Activated naive CD8-positive, alpha-beta T cell treated with anti-CD3 and anti-CD28 coated beads, Interleukin-2, amount 50 U/mL, for 24 hours (primary cell): Measurements from ENCODE around the gene CNNM2.
A peak's percentile ranks its signal among the peaks of the same experiment; 100 is the strongest.

Experiments
- ATAC-seq: fragments of 150-1000 bp; cut with Tn5 transposase; one replicate; pipeline ENCODE4 v1.10.0; 2021
- DNase-seq: peaks from one replicate; pipeline ENCODE4 v3.0.0; 2021
- H3K27ac Mint-ChIP-seq: one replicate; pipeline ENCODE4 v1.8.0; 2021; ENCODE audit warnings: mild to moderate bottlenecking, mixed read lengths
- H3K27me3 Mint-ChIP-seq: one replicate; pipeline ENCODE4 v1.8.0; 2021; ENCODE audit warnings: mixed read lengths
- H3K36me3 Mint-ChIP-seq: one replicate; pipeline ENCODE4 v1.8.0; 2021; ENCODE audit warnings: low read depth, mixed read lengths
- H3K4me1 Mint-ChIP-seq: one replicate; pipeline ENCODE4 v1.8.0; 2021; ENCODE audit warnings: mixed read lengths
- H3K4me3 Mint-ChIP-seq: one replicate; pipeline ENCODE4 v1.8.0; 2021; ENCODE audit warnings: mild to moderate bottlenecking, moderate library complexity, mixed read lengths
- H3K9me3 Mint-ChIP-seq: one replicate; pipeline ENCODE4 v1.8.0; 2021; ENCODE audit warnings: mixed read lengths

Gene CNNM2

GRCh38 chr10:103078309-103078615, 160.2 kb downstream of the CNNM2 start:
- no peak overlapping the region for H3K4me3 Mint-ChIP-seq
- ATAC-seq: no peak
- no peaks in the 10 kb centered on the region for H3K9me3 Mint-ChIP-seq
- no peak for DNase-seq
- no peaks in the 10 kb centered on the region for H3K4me1 Mint-ChIP-seq
- peak overlapping the region; percentile 17 for H3K27ac Mint-ChIP-seq
- H3K27me3 Mint-ChIP-seq: no peaks in the 10 kb centered on the region
- peaks cover 9% of the 10 kb centered on the region for H3K36me3 Mint-ChIP-seq

- Mint-ChIP-seq H3K36me3 (peaks cover 9% of the 10 kb centered on the region), H3K27me3 (no peaks in the 10 kb centered on the region), H3K4me3 (no peak overlapping the region), H3K27ac (peak overlapping the region; percentile 17), H3K9me3 (no peaks in the 10 kb centered on the region), H3K4me1 (no peaks in the 10 kb centered on the region)
- no peak for ATAC-seq
- no peak for DNase-seq
Measured at GRCh38 chr10:103078676-103079075, 160.6 kb downstream of the CNNM2 start.

- Mint-ChIP-seq H3K4me3 (no peak overlapping the region), H3K9me3 (no peaks in the 10 kb centered on the region), H3K27ac (no peak overlapping the region), H3K27me3 (no peaks in the 10 kb centered on the region), H3K4me1 (no peaks in the 10 kb centered on the region), H3K36me3 (peaks cover 9% of the 10 kb centered on the region)
- ATAC-seq: no peak
- no peak for DNase-seq
Measured at GRCh38 chr10:103079100-103079499, 161.0 kb downstream of the CNNM2 start.

- Mint-ChIP-seq H3K27ac (no peak overlapping the region), H3K36me3 (peaks cover 9% of the 10 kb centered on the region), H3K4me1 (no peaks in the 10 kb centered on the region), H3K9me3 (no peaks in the 10 kb centered on the region), H3K4me3 (no peak overlapping the region), H3K27me3 (no peaks in the 10 kb centered on the region)
- no peak for DNase-seq
- ATAC-seq: no peak
Measured at GRCh38 chr10:103079946-103080345, 161.9 kb downstream of the CNNM2 start.

GRCh38 chr10:103080891-103081581, 162.9 kb downstream of the CNNM2 start:
- no peak for DNase-seq
- peaks cover 10% of the 10 kb centered on the region for H3K36me3 Mint-ChIP-seq
- no peaks in the 10 kb centered on the region for H3K27me3 Mint-ChIP-seq
- H3K27ac Mint-ChIP-seq: no peak overlapping the region
- H3K4me1 Mint-ChIP-seq: no peaks in the 10 kb centered on the region
- H3K4me3 Mint-ChIP-seq: no peak overlapping the region
- no peaks in the 10 kb centered on the region for H3K9me3 Mint-ChIP-seq
- peak; percentile 50 for ATAC-seq

- ATAC-seq (no peak), DNase-seq (no peak)
- H3K4me3 Mint-ChIP-seq: no peak overlapping the region
- H3K27ac Mint-ChIP-seq: no peak overlapping the region
- no peaks in the 10 kb centered on the region for H3K27me3 Mint-ChIP-seq
- H3K36me3 Mint-ChIP-seq: peaks cover 10% of the 10 kb centered on the region
- no peaks in the 10 kb centered on the region for H3K4me1 Mint-ChIP-seq
- H3K9me3 Mint-ChIP-seq: no peaks in the 10 kb centered on the region
Measured at GRCh38 chr10:103082683-103083082, 164.6 kb downstream of the CNNM2 start.

GRCh38 chr10:103083266-103083976, 165.3 kb downstream of the CNNM2 start:
- Mint-ChIP-seq H3K9me3 (no peaks in the 10 kb centered on the region), H3K27ac (no peak overlapping the region), H3K4me1 (no peaks in the 10 kb centered on the region), H3K4me3 (no peak overlapping the region), H3K36me3 (peaks cover 12% of the 10 kb centered on the region), H3K27me3 (no peaks in the 10 kb centered on the region)
- DNase-seq (no peak), ATAC-seq (no peak)

- Mint-ChIP-seq H3K27me3 (no peaks in the 10 kb centered on the region), H3K4me1 (no peaks in the 10 kb centered on the region), H3K9me3 (no peaks in the 10 kb centered on the region), H3K36me3 (peaks cover 12% of the 10 kb centered on the region), H3K4me3 (no peak overlapping the region), H3K27ac (no peak overlapping the region)
- DNase-seq (no peak), ATAC-seq (no peak)
Measured at GRCh38 chr10:103083977-103084320, 165.9 kb downstream of the CNNM2 start.

GRCh38 chr10:103086261-103086660, 168.2 kb downstream of the CNNM2 start:
- ATAC-seq: no peak
- no peak overlapping the region for H3K27ac Mint-ChIP-seq

GRCh38 chr10:103086799-103087198, 168.7 kb downstream of the CNNM2 start:
- DNase-seq (no peak), ATAC-seq (no peak)
- no peak overlapping the region for H3K4me3 Mint-ChIP-seq
- H3K4me1 Mint-ChIP-seq: no peaks in the 10 kb centered on the region
- no peak overlapping the region for H3K27ac Mint-ChIP-seq
- no peaks in the 10 kb centered on the region for H3K27me3 Mint-ChIP-seq
- H3K9me3 Mint-ChIP-seq: no peaks in the 10 kb centered on the region
- H3K36me3 Mint-ChIP-seq: peaks cover 30% of the 10 kb centered on the region

More at GRCh38 chr10:103086261-103086660, 168.2 kb downstream of the CNNM2 start:
- DNase-seq: no peak
- H3K27me3 Mint-ChIP-seq: no peaks in the 10 kb centered on the region
- no peaks in the 10 kb centered on the region for H3K4me1 Mint-ChIP-seq
- no peaks in the 10 kb centered on the region for H3K9me3 Mint-ChIP-seq
- H3K36me3 Mint-ChIP-seq: peaks cover 28% of the 10 kb centered on the region
- no peak overlapping the region for H3K4me3 Mint-ChIP-seq

GRCh38 chr10:103089493-103089892, 171.4 kb downstream of the CNNM2 start:
- Mint-ChIP-seq H3K27ac (no peak overlapping the region), H3K4me1 (no peaks in the 10 kb centered on the region), H3K9me3 (no peaks in the 10 kb centered on the region), H3K36me3 (peaks cover 30% of the 10 kb centered on the region), H3K27me3 (no peaks in the 10 kb centered on the region), H3K4me3 (no peak overlapping the region)
- ATAC-seq (no peak), DNase-seq (no peak)

GRCh38 chr10:103090911-103091310, 172.8 kb downstream of the CNNM2 start:
- Mint-ChIP-seq H3K27ac (no peak overlapping the region), H3K36me3 (peaks cover 31% of the 10 kb centered on the region), H3K4me3 (no peak overlapping the region), H3K27me3 (no peaks in the 10 kb centered on the region), H3K4me1 (no peaks in the 10 kb centered on the region), H3K9me3 (no peaks in the 10 kb centered on the region)
- no peak for ATAC-seq
- no peak for DNase-seq

GRCh38 chr10:103095005-103095404, 176.9 kb downstream of the CNNM2 start:
- H3K4me3 Mint-ChIP-seq: no peak overlapping the region
- H3K9me3 Mint-ChIP-seq: no peaks in the 10 kb centered on the region
- DNase-seq (no peak), ATAC-seq (no peak)
- no peak overlapping the region for H3K27ac Mint-ChIP-seq
- H3K36me3 Mint-ChIP-seq: peaks cover 23% of the 10 kb centered on the region
- peaks cover 3% of the 10 kb centered on the region for H3K4me1 Mint-ChIP-seq
- H3K27me3 Mint-ChIP-seq: no peaks in the 10 kb centered on the region

- peaks cover 14% of the 10 kb centered on the region for H3K36me3 Mint-ChIP-seq
- H3K4me3 Mint-ChIP-seq: no peak overlapping the region
- ATAC-seq (no peak), DNase-seq (no peak)
- peak overlapping the region; percentile 32 for H3K27ac Mint-ChIP-seq
- H3K9me3 Mint-ChIP-seq: no peaks in the 10 kb centered on the region
- peaks cover 3% of the 10 kb centered on the region for H3K4me1 Mint-ChIP-seq
- no peaks in the 10 kb centered on the region for H3K27me3 Mint-ChIP-seq
Measured at GRCh38 chr10:103096130-103096529, 178.0 kb downstream of the CNNM2 start.

GRCh38 chr10:103098240-103098639, 180.1 kb downstream of the CNNM2 start:
- no peak overlapping the region for H3K4me3 Mint-ChIP-seq
- peaks cover 13% of the 10 kb centered on the region for H3K36me3 Mint-ChIP-seq
- no peaks in the 10 kb centered on the region for H3K9me3 Mint-ChIP-seq
- no peak for DNase-seq
- no peak overlapping the region for H3K27ac Mint-ChIP-seq
- peaks cover 3% of the 10 kb centered on the region for H3K4me1 Mint-ChIP-seq
- no peak for ATAC-seq
- H3K27me3 Mint-ChIP-seq: no peaks in the 10 kb centered on the region
